K562 (cell line): ENCODE results near the gene AFF1. TPM values are rescaled to one million over a fixed set of nuclear protein-coding genes. Genes with fewer than 3 reads are reported as not detected.

Experiments
- ATAC-seq: fragments of 200-7000 bp; cut with Tn5 transposase; 3 replicates; pipeline ENCODE4 v1.9.1; 2020; ENCODE audit warnings: moderate library complexity
- BruUV-seq: library from RNA; stranded (reverse); fragments of 400-500 nt; replicated peaks from 2 replicates; lab custom pipeline; 2021; lab: Mats Ljungman, UMichigan
- CTCF ChIA-PET: fragments of 300-600 bp; formaldehyde crosslinking; extraction: SDS; loops from one replicate; lab custom pipeline; 2021; ENCODE audit warnings: low intra/inter-chr PET ratio; lab: Yijun Ruan, JAX
- POLR2A ChIA-PET: fragments of 300-600, 350-650 bp; sonication (Branson Sonifier 250); formaldehyde crosslinking; extraction: SDS; loops from one replicate; lab custom pipeline; 2021; ENCODE audit warnings: antibody characterized with exemption, inconsistent platforms; lab: Yijun Ruan, JAX
- DNase-seq, 4 experiments: peaks; one replicate each; pipeline versions ENCODE4 v3.0.0 to v3.0.0-alpha.2; 2011 to 2018; ENCODE audit warnings: low spot score in 3 of 4, mixed read lengths in 3 of 4; ENCODE audit errors: extremely low read depth in 1 of 4
- FAIRE-seq: peaks from 2 replicates; lab custom pipeline; 2011; peaks lifted over from hg19 to GRCh38; lab: Jason Lieb, UNC
- H2AFZ ChIP-seq: 2 replicates; pipeline ENCODE4 v1.6.0; 2011; ENCODE audit warnings: low read depth, low read length, control low read depth, inconsistent platforms
- H3K27ac ChIP-seq: fragments of 200-600 bp; 3 replicates; pipeline ENCODE4 v1.8.0; 2011; ENCODE audit warnings: low read depth, mild to moderate bottlenecking, control low read depth, inconsistent platforms, low read length, moderate library complexity, mixed read lengths; ENCODE audit errors: extremely low read depth
- H3K27me3 ChIP-seq, 2 experiments: fragments of 300-600 bp in 1 of 2; 2 replicates in 1 of 2; 3 replicates in 1 of 2; pipeline versions ENCODE4 v1.6.0 to v1.8.0; 2011; ENCODE audit warnings: inconsistent platforms in 2 of 2, low read length in 2 of 2, mild to moderate bottlenecking in 1 of 2, mixed read lengths in 1 of 2, moderate library complexity in 1 of 2; ENCODE audit not compliant: control insufficient read depth in 2 of 2, insufficient read depth in 2 of 2
- H3K36me3 ChIP-seq: fragments of 300-600 bp; 3 replicates; pipeline ENCODE4 v1.8.0; 2011; ENCODE audit warnings: mild to moderate bottlenecking, low read length, inconsistent platforms; ENCODE audit not compliant: control insufficient read depth, insufficient read depth
- H3K4me1 ChIP-seq, 2 experiments: fragments of 200-600 bp in 1 of 2; replicated peaks in 1 of 2; 2 replicates in 1 of 2; 3 replicates in 1 of 2; pipeline versions ENCODE4 v1.5.1 to v1.8.0; 2011; ENCODE audit warnings: inconsistent platforms in 2 of 2, low read length in 2 of 2, mild to moderate bottlenecking in 1 of 2, mixed read lengths in 1 of 2, moderate library complexity in 1 of 2; ENCODE audit not compliant: control insufficient read depth in 2 of 2, insufficient read depth in 2 of 2
- H3K4me2 ChIP-seq: 2 replicates; pipeline ENCODE4 v1.6.1; 2011; ENCODE audit warnings: low read length, control low read depth, inconsistent platforms, mixed read lengths; ENCODE audit not compliant: insufficient read depth
- H3K4me3 ChIP-seq: fragments of 200-600 bp; sonication (generic), shearing (Covaris generic); 2 replicates; pipeline ENCODE4 v1.5.1; 2016; ENCODE audit warnings: control low read depth, inconsistent platforms
- H3K79me2 ChIP-seq: fragments of 200-600 bp; 3 replicates; pipeline ENCODE4 v1.8.0; 2011; ENCODE audit warnings: low read length, inconsistent platforms; ENCODE audit not compliant: control insufficient read depth, insufficient read depth
- H3K9ac ChIP-seq, 2 experiments: 2 replicates each; pipeline versions ENCODE4 v1.6.0 to v1.6.1; 2011; ENCODE audit warnings: low read depth in 2 of 2, low read length in 2 of 2, control low read depth in 1 of 2, inconsistent platforms in 1 of 2, mild to moderate bottlenecking in 1 of 2, mixed read lengths in 1 of 2; ENCODE audit not compliant: insufficient read depth in 1 of 2
- H3K9me1 ChIP-seq: one replicate; pipeline ENCODE4 v1.6.0; 2011; ENCODE audit warnings: inconsistent platforms, mild to moderate bottlenecking, low read length, moderate library complexity; ENCODE audit not compliant: control insufficient read depth, insufficient read depth
- H3K9me3 ChIP-seq: replicated peaks from 2 replicates; pipeline ENCODE4 v1.5.1; 2011; ENCODE audit warnings: low read depth, low read length, inconsistent platforms; ENCODE audit not compliant: control insufficient read depth, insufficient read depth
- H4K20me1 ChIP-seq: replicated peaks from 2 replicates; pipeline ENCODE4 v1.6.1; 2011; ENCODE audit warnings: low read length, inconsistent platforms, mixed read lengths; ENCODE audit not compliant: control insufficient read depth, insufficient read depth
- ARID1B ChIP-seq: fragments of 450-650 bp; IDR thresholded peaks from 2 replicates; pipeline ENCODE4 v1.6.1; 2016; ENCODE audit warnings: antibody characterized with exemption, mild to moderate bottlenecking, inconsistent platforms
- CBX3 ChIP-seq, 2 experiments: IDR thresholded peaks; 1 replicate in 1 of 2; 2 replicates in 1 of 2; pipeline ENCODE4 v1.6.1; 2012; ENCODE audit warnings: inconsistent platforms in 2 of 2, low read length in 2 of 2, borderline replicate concordance in 1 of 2, control low read depth in 1 of 2
- CHD2 ChIP-seq: IDR thresholded peaks from 2 replicates; pipeline ENCODE4 v1.6.1; 2011; ENCODE audit warnings: low read depth, low read length
- DACH1 ChIP-seq: fragments of 450-650 bp; IDR thresholded peaks from 2 replicates; pipeline ENCODE4 v1.6.1; 2018; ENCODE audit not compliant: partially characterized antibody
- HDAC1 ChIP-seq, 2 experiments: fragments of 450-650 bp; IDR thresholded peaks; 2 replicates each; pipeline ENCODE4 v1.6.1; 2016 to 2017; ENCODE audit warnings: inconsistent platforms in 1 of 2, mild to moderate bottlenecking in 1 of 2, moderate library complexity in 1 of 2
- MEIS2 ChIP-seq: fragments of 450-650 bp; IDR thresholded peaks from 2 replicates; pipeline ENCODE4 v1.6.1; 2014; ENCODE audit warnings: mild to moderate bottlenecking; ENCODE audit not compliant: partially characterized antibody
- NCOR1 ChIP-seq: fragments of 450-650 bp; IDR thresholded peaks from 2 replicates; pipeline ENCODE4 v1.6.1; 2016; ENCODE audit warnings: mild to moderate bottlenecking, moderate library complexity
- PTBP1 ChIP-seq: fragments of 200-400 bp; formaldehyde crosslinking; IDR thresholded peaks from 2 replicates; pipeline ENCODE4 v1.6.1; 2017; ENCODE audit warnings: low read depth, low read length
- RBBP5 ChIP-seq: fragments of 200-600 bp; sonication (generic); IDR thresholded peaks from 2 replicates; pipeline ENCODE4 v1.6.1; 2012; ENCODE audit warnings: borderline replicate concordance, mild to moderate bottlenecking, low read length, control low read depth, inconsistent platforms; ENCODE audit not compliant: insufficient read depth, poor library complexity, severe bottlenecking
- RBFOX2 ChIP-seq: fragments of 200-400 bp; formaldehyde crosslinking; IDR thresholded peaks from 2 replicates; pipeline ENCODE4 v1.6.1; 2017; ENCODE audit warnings: low read depth, mild to moderate bottlenecking, low read length, moderate library complexity
- TCF3 ChIP-seq: sonication (generic); formaldehyde crosslinking; IDR thresholded peaks from 2 replicates; pipeline ENCODE4 v1.4.0; 2020; ENCODE audit warnings: mild to moderate bottlenecking, missing genetic modification reagents
- ZNF175 ChIP-seq: fragments of 200-800 bp; sonication (Bioruptor generic); IDR thresholded peaks from 2 replicates; pipeline ENCODE4 v1.6.1; 2016; ENCODE audit warnings: low read depth, mild to moderate bottlenecking, missing genetic modification characterization, missing compliant biosample characterization
- ZNF766 ChIP-seq: fragments of 200-800 bp; sonication (Bioruptor generic); conservative IDR thresholded peaks from 2 replicates; pipeline ENCODE4 v1.6.1; 2016; ENCODE audit warnings: missing genetic modification characterization, missing compliant biosample characterization
- WGBS: fragments of 100-300 bp; shearing (Covaris generic); methylation state at CpG from one replicate; pipeline ENCODE4 v1.1.6; 2016; ENCODE audit warnings: low coverage, mixed read lengths; ENCODE audit not compliant: insufficient coverage; ENCODE audit errors: missing lambda C conversion rate; 5-methylcytosine and 5-hydroxymethylcytosine counted together
- in situ Hi-C: fragments of 300-500 bp; cut with MboI; formaldehyde crosslinking; loops from 4 replicates; pipeline ENCODE4 v1.15.0; 2018; ENCODE audit warnings: inconsistent platforms, mixed read lengths
- intact Hi-C: fragments of 100-400 bp; cut with micrococcal nuclease; formaldehyde crosslinking; loops from 2 replicates; pipeline ENCODE4 v1.14.2; 2022
- polyA plus RNA-seq, 8 experiments: library from polyadenylated mRNA; depleted of rRNA in 4 of 8; stranded (reverse) in 5 of 8; unstranded in 3 of 8; fragments of >200 nt; fragmentation: Nextera tagmentation in 2 of 8; fragmentation: Illumina TruSeq in 1 of 8; extraction: Ambion mirVana in 2 of 8; extraction: Trizol in 1 of 8; gene quantifications; 2 replicates each; pipeline versions ENCODE4 v1.2.1 to v1.2.3, GENCODE V29; 2011 to 2014; ENCODE audit warnings: inconsistent platforms in 1 of 8, missing spikeins in 1 of 8
- total RNA-seq, 7 experiments: library from RNA; depleted of rRNA in 6 of 7; stranded (reverse); fragments of >200 nt in 6 of 7; fragmentation: Illumina TruSeq in 2 of 7; extraction: Trizol in 2 of 7; gene quantifications; 2 replicates each; pipeline versions ENCODE4 v1.2.1 to v1.2.3, GENCODE V29; 2011 to 2021; ENCODE audit warnings: low replicate concordance in 1 of 7
- TF ChIP-seq, protein P1 (sequence below): fragments of 450-650 bp; formaldehyde crosslinking; IDR thresholded peaks from 2 replicates; pipeline ENCODE4 v1.4.0; 2020; ENCODE audit warnings: mild to moderate bottlenecking, moderate library complexity
- TF ChIP-seq, protein P2 (sequence below): IDR thresholded peaks from 2 replicates; pipeline ENCODE4 v1.6.1; 2012; ENCODE audit warnings: low read depth, low read length, improper control_type of control experiment, borderline replicate concordance

AFF1 gene
- total and polyA plus RNA-seq, 9 of the 15 experiments (the other 6 are each of a cell fraction or from before 2014, with no cell fraction given), result 4.1 to 47.5 (median 17.2) TPM

DNA sequence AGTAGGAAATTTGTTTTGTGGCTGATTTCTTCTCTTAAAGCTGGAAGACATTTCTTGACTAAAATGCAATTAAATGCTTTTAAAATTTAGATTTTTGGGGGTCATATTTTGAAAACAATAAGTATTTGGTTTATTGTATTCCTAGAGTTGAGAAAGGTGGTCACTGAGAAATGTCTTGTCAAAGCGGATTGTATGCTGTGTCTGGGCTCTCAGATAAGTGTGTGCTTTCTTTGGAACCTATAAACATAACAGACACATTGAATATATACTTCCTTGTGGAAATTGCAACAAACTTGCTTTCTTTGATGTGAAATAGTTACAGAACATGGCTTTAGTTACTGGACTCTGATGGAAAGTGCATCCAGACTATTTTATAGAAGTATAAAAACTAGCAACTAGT lies 75.4 kb downstream of the AFF1 start (continued):
- TF ChIP-seq, protein P1, sequence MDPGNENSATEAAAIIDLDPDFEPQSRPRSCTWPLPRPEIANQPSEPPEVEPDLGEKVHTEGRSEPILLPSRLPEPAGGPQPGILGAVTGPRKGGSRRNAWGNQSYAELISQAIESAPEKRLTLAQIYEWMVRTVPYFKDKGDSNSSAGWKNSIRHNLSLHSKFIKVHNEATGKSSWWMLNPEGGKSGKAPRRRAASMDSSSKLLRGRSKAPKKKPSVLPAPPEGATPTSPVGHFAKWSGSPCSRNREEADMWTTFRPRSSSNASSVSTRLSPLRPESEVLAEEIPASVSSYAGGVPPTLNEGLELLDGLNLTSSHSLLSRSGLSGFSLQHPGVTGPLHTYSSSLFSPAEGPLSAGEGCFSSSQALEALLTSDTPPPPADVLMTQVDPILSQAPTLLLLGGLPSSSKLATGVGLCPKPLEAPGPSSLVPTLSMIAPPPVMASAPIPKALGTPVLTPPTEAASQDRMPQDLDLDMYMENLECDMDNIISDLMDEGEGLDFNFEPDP (CRISPR knock-in tag), result no peak
- TF ChIP-seq TCF3 (CRISPR knock-in tag) (0 out of 2 replicates have a peak, but pooled peaks have one; percentile 24), ARID1B (peak; percentile 51; the same call in 1 of the 2 replicates), MEIS2 (peak; percentile 35)
- TF ChIP-seq, all 486 proteins: peak for 9

DNA sequence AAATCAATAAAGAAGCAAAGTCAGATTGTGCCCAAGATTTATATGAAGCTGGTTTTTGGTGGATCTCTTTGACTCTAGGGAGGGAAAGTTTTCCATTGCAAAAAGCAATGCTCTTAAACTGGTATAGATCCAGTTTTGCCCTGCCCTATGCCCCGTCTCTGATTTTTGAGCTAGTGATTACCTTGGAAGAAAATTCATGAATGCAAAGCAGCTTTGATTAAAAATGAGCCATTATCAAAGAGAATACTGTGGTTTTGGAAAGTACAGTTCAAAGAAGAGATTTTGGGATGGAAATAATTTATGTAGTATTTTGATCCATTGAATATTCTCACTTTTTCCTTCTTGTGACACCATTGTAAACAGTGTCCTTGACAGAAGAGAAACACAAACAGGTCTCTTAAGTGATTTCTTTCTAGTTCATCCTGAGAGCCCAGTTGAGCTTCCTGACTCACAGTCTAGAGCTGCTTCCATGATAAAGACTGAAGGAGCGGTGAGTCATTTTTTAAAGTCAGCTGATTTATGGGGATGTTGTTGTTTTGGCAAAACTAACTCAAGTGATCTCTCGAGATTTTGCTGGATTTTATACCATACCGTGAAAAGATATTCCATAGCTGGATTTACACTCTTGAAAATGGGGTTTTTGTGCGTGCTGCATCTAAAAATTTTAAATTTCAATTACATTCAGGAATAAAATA lies 76.7 kb downstream of the AFF1 start:
- in situ Hi-C loops (no loop called here), intact Hi-C loops (no loop called here)
- ChIA-PET CTCF (interaction anchor here (0.5 to 0.7 kb wide), 2 partner anchors 9 to 10 kb away, joined by 3 read pairs; no protein-coding TSS in a partner anchor), POLR2A (interaction anchor here (0.7 to 1.4 kb wide), 7 partner anchors 14 to 77 kb away, joined by 3 to 9 read pairs (median 3); partner anchors contain the start of gene AFF1)
- Histone ChIP-seq H3K79me2 (peaks cover 92% of the 10 kb centered on the region), H3K27me3 (no peaks in the 10 kb centered on the region), H3K9ac (no peak overlapping the region), H3K27ac (peak overlapping the region; percentile 4; the same call in 1 of the 3 replicates), H2AFZ (no peak overlapping the region), H3K4me1 (peaks cover 32 to 58% of the 10 kb centered on the region in 2 experiments), H3K9me1 (no peaks in the 10 kb centered on the region), H3K4me3 (no peak overlapping the region), H4K20me1 (no peaks in the 10 kb centered on the region; the same call in 1 of the 2 replicates), H3K4me2 (peak overlapping the region; percentile 23; the same call in 1 of the 2 replicates), H3K36me3 (no peaks in the 10 kb centered on the region), H3K9me3 (no peaks in the 10 kb centered on the region)
- WGBS, result 6% methylated on average over 5 of the region's 5 CpGs
- peak; percentile 88 for FAIRE-seq
- ATAC-seq, result peak; percentile 19
- no TSS peak for BruUV-seq
- peak in 3 of 4 experiments; percentile 28 to 84 (median 59) for DNase-seq
- no peak for TF ChIP-seq ZNF766
- TF ChIP-seq RBBP5, result no peak
- peak; percentile 77; the same call in 1 of the 2 replicates for TF ChIP-seq CHD2
- TF ChIP-seq, protein P2, sequence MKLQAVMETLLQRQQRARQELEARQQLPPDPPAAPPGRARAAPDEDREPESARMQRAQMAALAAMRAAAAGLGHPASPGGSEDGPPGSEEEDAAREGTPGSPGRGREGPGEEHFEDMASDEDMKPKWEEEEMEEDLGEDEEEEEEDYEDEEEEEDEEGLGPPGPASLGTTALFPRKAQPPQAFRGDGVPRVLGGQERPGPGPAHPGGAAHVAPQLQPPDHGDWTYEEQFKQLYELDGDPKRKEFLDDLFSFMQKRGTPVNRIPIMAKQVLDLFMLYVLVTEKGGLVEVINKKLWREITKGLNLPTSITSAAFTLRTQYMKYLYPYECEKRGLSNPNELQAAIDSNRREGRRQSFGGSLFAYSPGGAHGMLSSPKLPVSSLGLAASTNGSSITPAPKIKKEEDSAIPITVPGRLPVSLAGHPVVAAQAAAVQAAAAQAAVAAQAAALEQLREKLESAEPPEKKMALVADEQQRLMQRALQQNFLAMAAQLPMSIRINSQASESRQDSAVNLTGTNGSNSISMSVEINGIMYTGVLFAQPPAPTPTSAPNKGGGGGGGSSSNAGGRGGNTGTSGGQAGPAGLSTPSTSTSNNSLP, result peak; percentile 73; the same call in 1 of the 2 replicates
- peak; percentile 39; the same call in 1 of the 2 replicates for TF ChIP-seq NCOR1
- peak; percentile 16 for TF ChIP-seq DACH1
- TF ChIP-seq HDAC1 (IDR thresholded peaks at IDR 0.05), result peak in 1 of 2 experiments; percentile 61; a peak in 2 of 4 replicates
- TF ChIP-seq RBFOX2, result no peak
- TF ChIP-seq TCF3 (CRISPR knock-in tag), result peak; percentile 37; the same call in 1 of the 2 replicates
- TF ChIP-seq CBX3 (IDR thresholded peaks at IDR 0.05; ENCODE audit: borderline replicate concordance in 1 of 2, low read length in 2 of 2), result no peak
- no peak for TF ChIP-seq ZNF175 (CRISPR knock-in tag)
- TF ChIP-seq PTBP1, result no peak
